ENCODE results near the gene TNFRSF18. TPM values are rescaled to one million over a fixed set of nuclear protein-coding genes. Genes with fewer than 3 reads are reported as not detected.
A peak's percentile ranks its signal among the peaks of the same experiment; 100 is the strongest.

Gene TNFRSF18
- total RNA-seq, 6 experiments from 2014 or later, result 0.24 to 0.27 TPM; not detected in 4

- 50% methylated on average over 1 of the region's 18 CpGs for WGBS (ENCODE audit: insufficient coverage, low coverage, low lambda C conversion rate, missing lambda C conversion rate)
- Histone ChIP-seq H3K4me3 (no peak overlapping the region), H3K27me3 (no peaks in the 10 kb centered on the region), H3K27ac (no peak overlapping the region), H3K4me1 (peaks cover 0 to 14% (median 6%) of the 10 kb centered on the region in 4 donors), H3K36me3 (peaks cover 0 to 60% (median 11%) of the 10 kb centered on the region in 4 donors), H3K9me3 (no peaks in the 10 kb centered on the region)
- TF ChIP-seq, protein P1, sequence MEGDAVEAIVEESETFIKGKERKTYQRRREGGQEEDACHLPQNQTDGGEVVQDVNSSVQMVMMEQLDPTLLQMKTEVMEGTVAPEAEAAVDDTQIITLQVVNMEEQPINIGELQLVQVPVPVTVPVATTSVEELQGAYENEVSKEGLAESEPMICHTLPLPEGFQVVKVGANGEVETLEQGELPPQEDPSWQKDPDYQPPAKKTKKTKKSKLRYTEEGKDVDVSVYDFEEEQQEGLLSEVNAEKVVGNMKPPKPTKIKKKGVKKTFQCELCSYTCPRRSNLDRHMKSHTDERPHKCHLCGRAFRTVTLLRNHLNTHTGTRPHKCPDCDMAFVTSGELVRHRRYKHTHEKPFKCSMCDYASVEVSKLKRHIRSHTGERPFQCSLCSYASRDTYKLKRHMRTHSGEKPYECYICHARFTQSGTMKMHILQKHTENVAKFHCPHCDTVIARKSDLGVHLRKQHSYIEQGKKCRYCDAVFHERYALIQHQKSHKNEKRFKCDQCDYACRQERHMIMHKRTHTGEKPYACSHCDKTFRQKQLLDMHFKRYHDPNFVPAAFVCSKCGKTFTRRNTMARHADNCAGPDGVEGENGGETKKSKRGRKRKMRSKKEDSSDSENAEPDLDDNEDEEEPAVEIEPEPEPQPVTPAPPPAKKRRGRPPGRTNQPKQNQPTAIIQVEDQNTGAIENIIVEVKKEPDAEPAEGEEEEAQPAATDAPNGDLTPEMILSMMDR (IDR thresholded peaks at IDR 0.05), result no peak
- TF ChIP-seq POLR2A (IDR thresholded peaks at IDR 0.05), result no peak
- ATAC-seq, result no peak
- intact Hi-C loops (cut with DNase I), result loop anchor here in 1 of 2 donors (5.0 kb wide), 1 partner anchor 99 kb away; no protein-coding TSS in a partner anchor
- DNase-seq, result no peak
These were observed 19.5 kb upstream of the TNFRSF18 start for GRCh38 chr1:1225913-1226312.

GRCh38 chr1:1225238-1225845 is 18.9 kb upstream of the TNFRSF18 start:
- H3K9me3 ChIP-seq, result no peaks in the 10 kb centered on the region
- WGBS (ENCODE audit: insufficient coverage, low coverage, low lambda C conversion rate, missing lambda C conversion rate), result 95% methylated on average over 4 of the region's 34 CpGs
- H3K4me3 ChIP-seq, result no peak overlapping the region
- no peaks in the 10 kb centered on the region for H3K27me3 ChIP-seq
- DNase-seq (no peak), ATAC-seq (peak in 1 of 4 donors; percentile 5)
- H3K27ac ChIP-seq, result no peak overlapping the region
- TF ChIP-seq POLR2A (IDR thresholded peaks at IDR 0.05), result no peak
- TF ChIP-seq, protein P1 (IDR thresholded peaks at IDR 0.05), result no peak
- peaks cover 0 to 66% (median 11%) of the 10 kb centered on the region in 4 donors for H3K36me3 ChIP-seq
- intact Hi-C loops (cut with DNase I), result loop anchor here in 1 of 2 donors (5.0 kb wide), 1 partner anchor 98 kb away; no protein-coding TSS in a partner anchor
- H3K4me1 ChIP-seq, result peaks cover 0 to 9% (median 3%) of the 10 kb centered on the region in 4 donors

DNA sequence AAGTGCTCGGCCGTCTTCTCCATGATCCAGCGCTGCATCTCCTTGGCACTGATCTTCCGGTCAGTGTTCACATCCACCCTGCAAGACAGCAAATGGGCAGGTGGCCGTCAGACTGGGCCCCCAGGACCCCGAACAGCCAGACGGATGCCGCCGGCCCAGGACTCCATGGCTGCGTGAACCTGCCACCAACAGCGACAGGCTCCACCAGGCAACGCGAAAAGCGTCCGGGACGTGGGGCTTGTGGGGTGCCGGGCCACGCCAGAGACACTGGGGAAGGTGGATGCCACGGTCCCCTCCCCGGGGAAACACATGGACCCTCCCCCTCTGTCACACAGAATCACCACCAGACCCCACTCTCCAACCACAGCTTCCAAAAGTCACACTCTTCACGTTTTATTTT is 17.5 kb upstream of the TNFRSF18 start:
- no peak overlapping the region for H3K4me3 ChIP-seq
- no peaks in the 10 kb centered on the region for H3K27me3 ChIP-seq
- ATAC-seq, result no peak
- peaks cover 0 to 66% (median 11%) of the 10 kb centered on the region in 4 donors for H3K36me3 ChIP-seq
- intact Hi-C loops (cut with DNase I), result no loop called here
- H3K27ac ChIP-seq, result no peak overlapping the region
- no peak for DNase-seq
- no peaks in the 10 kb centered on the region for H3K9me3 ChIP-seq
- no peaks in the 10 kb centered on the region for H3K4me1 ChIP-seq
- TF ChIP-seq, protein P1 (IDR thresholded peaks at IDR 0.05), result no peak
- no peak for TF ChIP-seq POLR2A (IDR thresholded peaks at IDR 0.05)
- 92% methylated on average over 6 of the region's 21 CpGs for WGBS (ENCODE audit: insufficient coverage, low coverage, low lambda C conversion rate, missing lambda C conversion rate)

- H3K4me3 ChIP-seq, result no peak overlapping the region
- peaks cover 0 to 65% (median 11%) of the 10 kb centered on the region in 4 donors for H3K36me3 ChIP-seq
- TF ChIP-seq, protein P1 (IDR thresholded peaks at IDR 0.05), result no peak
- TF ChIP-seq POLR2A (IDR thresholded peaks at IDR 0.05), result no peak
- no peaks in the 10 kb centered on the region for H3K9me3 ChIP-seq
- H3K27me3 ChIP-seq, result no peaks in the 10 kb centered on the region
- no peak overlapping the region for H3K27ac ChIP-seq
- DNase-seq, result no peak
- intact Hi-C loops (cut with DNase I), result no loop called here
- ATAC-seq, result no peak
- no CpG with 5 or more reads among the region's 15 CpGs for WGBS (ENCODE audit: insufficient coverage, low coverage, low lambda C conversion rate, missing lambda C conversion rate)
- H3K4me1 ChIP-seq, result no peaks in the 10 kb centered on the region
These were observed 16.9 kb upstream of the TNFRSF18 start for GRCh38 chr1:1223321-1223720.

Measured in right lobe of liver (tissue), 6 donors.